PFSK-1 (cell line): ENCODE data around the gene CHTF18.

ENCODE experiments used
- FOXP2 ChIP-seq: optimal IDR thresholded peaks from 2 replicates; pipeline ENCODE3; 2011; ENCODE audit warnings: borderline replicate concordance, control low read depth, inconsistent platforms; ENCODE audit not compliant: insufficient read depth; ENCODE audit errors: extremely low read length, extremely low read depth
- POLR2AphosphoS5 ChIP-seq: IDR thresholded peaks from 2 replicates; pipeline ENCODE4 v1.6.1; 2012; ENCODE audit warnings: low read depth, mild to moderate bottlenecking, control low read depth, low read length, moderate library complexity
- REST ChIP-seq, 2 experiments: IDR thresholded peaks; 2 replicates each; pipeline versions ENCODE4 v1.6.1 to v1.8.0; 2011 to 2012; ENCODE audit warnings: low read depth in 2 of 2, low read length in 2 of 2, control low read depth in 1 of 2, inconsistent platforms in 1 of 2, mild to moderate bottlenecking in 1 of 2, moderate library complexity in 1 of 2; ENCODE audit not compliant: insufficient read depth in 1 of 2
- SIN3A ChIP-seq: IDR thresholded peaks from 2 replicates; pipeline ENCODE4 v1.6.1; 2012; ENCODE audit warnings: mild to moderate bottlenecking, low read length, moderate library complexity, borderline replicate concordance; ENCODE audit not compliant: insufficient read depth
- TAF1 ChIP-seq: IDR thresholded peaks from 2 replicates; pipeline ENCODE4 v1.6.1; 2012; ENCODE audit warnings: low read length, control low read depth, borderline replicate concordance; ENCODE audit not compliant: insufficient read depth

CHTF18 gene

GRCh38 chr16:814974-815373, 26.6 kb downstream of the CHTF18 start:
- no peak for TF ChIP-seq FOXP2
- TF ChIP-seq REST (IDR thresholded peaks at IDR 0.05; ENCODE audit: insufficient read depth in 1 of 2, low read depth in 2 of 2, low read length in 2 of 2): no peak
- no peak for TF ChIP-seq SIN3A
- no peak for TF ChIP-seq TAF1
- TF ChIP-seq POLR2AphosphoS5: no peak

- TF ChIP-seq POLR2AphosphoS5: no peak
- TF ChIP-seq TAF1: no peak
- TF ChIP-seq SIN3A: no peak
- no peak for TF ChIP-seq FOXP2
- no peak for TF ChIP-seq REST (IDR thresholded peaks at IDR 0.05; ENCODE audit: insufficient read depth in 1 of 2, low read depth in 2 of 2, low read length in 2 of 2)
Measured at GRCh38 chr16:815861-816260, 27.4 kb downstream of the CHTF18 start.

- no peak for TF ChIP-seq TAF1
- no peak for TF ChIP-seq REST (IDR thresholded peaks at IDR 0.05; ENCODE audit: insufficient read depth in 1 of 2, low read depth in 2 of 2, low read length in 2 of 2)
- no peak for TF ChIP-seq POLR2AphosphoS5
- no peak for TF ChIP-seq FOXP2
- TF ChIP-seq SIN3A: no peak
Measured at GRCh38 chr16:817001-817906, 28.8 kb downstream of the CHTF18 start.

GRCh38 chr16:818132-818531, 29.7 kb downstream of the CHTF18 start:
- no peak for TF ChIP-seq TAF1
- TF ChIP-seq REST (IDR thresholded peaks at IDR 0.05; ENCODE audit: insufficient read depth in 1 of 2, low read depth in 2 of 2, low read length in 2 of 2): no peak
- no peak for TF ChIP-seq POLR2AphosphoS5
- TF ChIP-seq FOXP2: no peak
- TF ChIP-seq SIN3A: no peak
